GM12874 (cell line): Measurements from ENCODE around the gene RNF6.

Experiments used
- TF ChIP-seq, protein P1 (sequence below): IDR thresholded peaks from 2 replicates; pipeline ENCODE4 v1.5.1; 2011; ENCODE audit warnings: low read depth, mild to moderate bottlenecking, control low read depth, low read length, moderate library complexity; ENCODE audit not compliant: insufficient read depth

Gene RNF6

GRCh38 chr13:26221721-26222519 lies at the start of gene RNF6:
Gene RNF6 (minus strand): TSS chr13:26222314. CDS start chr13:26219649, 2,665 bp downstream.
- TF ChIP-seq, protein P1, sequence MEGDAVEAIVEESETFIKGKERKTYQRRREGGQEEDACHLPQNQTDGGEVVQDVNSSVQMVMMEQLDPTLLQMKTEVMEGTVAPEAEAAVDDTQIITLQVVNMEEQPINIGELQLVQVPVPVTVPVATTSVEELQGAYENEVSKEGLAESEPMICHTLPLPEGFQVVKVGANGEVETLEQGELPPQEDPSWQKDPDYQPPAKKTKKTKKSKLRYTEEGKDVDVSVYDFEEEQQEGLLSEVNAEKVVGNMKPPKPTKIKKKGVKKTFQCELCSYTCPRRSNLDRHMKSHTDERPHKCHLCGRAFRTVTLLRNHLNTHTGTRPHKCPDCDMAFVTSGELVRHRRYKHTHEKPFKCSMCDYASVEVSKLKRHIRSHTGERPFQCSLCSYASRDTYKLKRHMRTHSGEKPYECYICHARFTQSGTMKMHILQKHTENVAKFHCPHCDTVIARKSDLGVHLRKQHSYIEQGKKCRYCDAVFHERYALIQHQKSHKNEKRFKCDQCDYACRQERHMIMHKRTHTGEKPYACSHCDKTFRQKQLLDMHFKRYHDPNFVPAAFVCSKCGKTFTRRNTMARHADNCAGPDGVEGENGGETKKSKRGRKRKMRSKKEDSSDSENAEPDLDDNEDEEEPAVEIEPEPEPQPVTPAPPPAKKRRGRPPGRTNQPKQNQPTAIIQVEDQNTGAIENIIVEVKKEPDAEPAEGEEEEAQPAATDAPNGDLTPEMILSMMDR, result no peak

DNA sequence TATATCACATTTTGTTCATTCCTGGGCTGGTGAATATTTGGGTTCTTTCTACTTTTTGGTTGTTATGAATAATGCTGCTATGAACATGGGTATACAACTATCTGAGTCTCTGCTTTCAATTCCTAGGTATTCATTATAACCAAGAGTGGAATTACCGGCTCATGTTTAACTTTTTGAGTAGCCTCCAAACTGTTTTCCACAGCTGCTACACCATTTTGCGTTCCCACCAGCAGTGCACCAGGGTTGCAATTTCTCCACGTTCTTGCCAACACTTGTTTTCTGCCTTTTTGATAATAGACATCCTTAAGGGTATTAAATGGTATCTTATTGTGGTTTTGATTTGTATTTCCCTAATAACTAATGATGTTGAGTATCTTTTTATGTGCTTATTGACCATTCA lies 48.6 kb upstream of the RNF6 start:
- TF ChIP-seq, protein P1, result no peak

- TF ChIP-seq, protein P1, result no peak
These were observed 44.2 kb upstream of the RNF6 start for GRCh38 chr13:26266311-26266710.

DNA sequence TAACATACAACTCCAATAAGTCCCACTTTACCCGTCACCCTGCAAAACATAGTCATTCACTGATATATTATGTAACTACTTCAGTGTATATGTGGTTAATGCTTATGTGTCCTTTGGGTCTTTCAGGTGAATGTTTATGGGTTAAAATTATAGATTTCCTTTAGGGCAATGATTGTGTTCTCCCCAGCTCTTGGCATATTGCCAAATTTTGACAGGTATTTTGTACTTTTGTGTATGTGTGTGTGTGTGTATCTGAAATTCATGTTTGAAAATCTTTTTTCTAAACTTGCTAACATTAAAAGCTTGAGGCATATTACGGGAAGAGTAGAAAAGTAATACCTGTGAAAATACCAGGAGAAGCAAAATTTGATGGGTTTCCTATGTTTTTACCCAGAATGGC lies 40.0 kb upstream of the RNF6 start:
- TF ChIP-seq, protein P1, result no peak

DNA sequence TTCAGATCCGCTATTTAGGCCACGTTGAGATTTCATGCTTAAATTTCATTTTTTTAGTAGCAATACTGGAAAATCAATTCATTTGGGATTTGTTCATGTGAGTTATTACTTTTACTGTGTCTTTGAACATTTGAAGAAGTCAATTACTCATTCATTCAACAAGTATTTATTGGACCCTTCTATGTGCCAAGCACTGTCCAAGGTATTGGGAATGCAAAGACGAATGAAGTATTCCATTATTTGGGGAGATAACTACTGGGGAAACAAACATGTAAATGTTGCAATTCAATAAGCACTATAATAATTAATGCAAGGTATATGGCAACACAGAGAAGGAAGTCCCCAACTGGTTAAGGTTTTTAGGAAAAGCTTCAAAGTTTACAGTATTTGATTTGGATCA lies 37.5 kb upstream of the RNF6 start:
- TF ChIP-seq, protein P1, result no peak

GRCh38 chr13:26257049-26257448 lies 34.9 kb upstream of the RNF6 start:
- TF ChIP-seq, protein P1, result no peak

DNA sequence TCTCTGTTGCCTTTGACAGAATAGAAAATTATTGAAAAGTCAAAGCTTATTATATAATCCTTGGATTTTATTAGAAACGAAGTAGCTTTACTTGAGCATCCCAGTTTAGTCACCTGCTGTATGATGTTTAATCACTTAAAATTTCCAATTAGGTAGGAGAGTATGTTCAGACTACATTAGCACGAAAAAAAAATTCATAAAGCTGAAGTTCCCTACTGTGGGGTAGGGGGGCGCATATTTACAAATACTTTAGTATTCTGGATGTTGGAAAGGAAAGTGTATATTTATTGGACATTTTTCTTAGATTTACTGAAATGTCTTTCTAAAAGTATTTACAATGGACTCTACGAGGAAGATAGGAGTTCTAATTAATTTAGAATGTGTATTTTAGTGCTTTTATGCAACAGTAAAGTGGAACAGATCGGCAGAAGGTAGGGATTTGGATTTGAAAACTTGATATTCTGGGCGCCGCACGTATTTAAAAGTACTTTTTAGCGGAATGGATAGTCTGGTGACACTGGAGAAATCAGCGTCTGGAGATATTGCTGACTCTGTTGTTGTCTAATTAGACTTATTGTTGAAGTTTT lies 33.7 kb upstream of the RNF6 start:
- TF ChIP-seq, protein P1, result peak; percentile 22; the same call in 1 of the 2 replicates
